H9 (cell line): ENCODE data around the gene CACFD1. TPM values are rescaled to one million over a fixed set of nuclear protein-coding genes. Genes with fewer than 3 reads are reported as not detected.

ENCODE experiments used
- DNase-seq: peaks from one replicate; pipeline ENCODE4 v3.0.0-alpha.2; 2017
- H2AFZ ChIP-seq: one replicate; pipeline ENCODE4 v1.6.1; 2013; ENCODE audit warnings: mild to moderate bottlenecking, low read length, control low read depth, moderate library complexity
- H2AK5ac ChIP-seq: 2 replicates; pipeline ENCODE4 v1.6.1; 2013; ENCODE audit warnings: low read length, control low read depth, mixed read lengths; ENCODE audit not compliant: insufficient read length
- H2BK120ac ChIP-seq: one replicate; pipeline ENCODE4 v1.6.1; 2013; ENCODE audit warnings: low read depth, mild to moderate bottlenecking, low read length, control low read depth, inconsistent platforms; ENCODE audit not compliant: poor library complexity, severe bottlenecking
- H2BK12ac ChIP-seq: 2 replicates; pipeline ENCODE4 v1.6.1; 2013; ENCODE audit warnings: low read length, control low read depth, mixed read lengths, low read depth; ENCODE audit not compliant: insufficient read length
- H2BK15ac ChIP-seq: 2 replicates; pipeline ENCODE4 v1.6.1; 2013; ENCODE audit warnings: low read depth, low read length, control low read depth
- H2BK20ac ChIP-seq: one replicate; pipeline ENCODE4 v1.6.1; 2013; ENCODE audit warnings: low read depth, mild to moderate bottlenecking, low read length, control low read depth, inconsistent platforms; ENCODE audit not compliant: poor library complexity, severe bottlenecking
- H2BK5ac ChIP-seq: 2 replicates; pipeline ENCODE4 v1.6.1; 2013; ENCODE audit warnings: low read length, control low read depth, mixed read lengths; ENCODE audit not compliant: insufficient read length
- H3K14ac ChIP-seq: 2 replicates; pipeline ENCODE4 v1.6.1; 2013; ENCODE audit warnings: low read length, control low read depth; ENCODE audit not compliant: insufficient read depth
- H3K18ac ChIP-seq: 2 replicates; pipeline ENCODE4 v1.6.1; 2013; ENCODE audit warnings: low read depth, mild to moderate bottlenecking, mixed read lengths, low read length, control low read depth; ENCODE audit not compliant: insufficient read length
- H3K23ac ChIP-seq: 2 replicates; pipeline ENCODE4 v1.6.1; 2013; ENCODE audit warnings: low read length, control low read depth, mixed read lengths, low read depth; ENCODE audit not compliant: insufficient read length
- H3K23me2 ChIP-seq: 2 replicates; pipeline ENCODE4 v1.6.1; 2013; ENCODE audit warnings: low read depth, mild to moderate bottlenecking, mixed read lengths, low read length, control low read depth; ENCODE audit not compliant: insufficient read length, poor library complexity, severe bottlenecking
- H3K27ac ChIP-seq: 2 replicates; pipeline ENCODE4 v1.5.1; 2013; ENCODE audit warnings: low read length, control low read depth, mixed read lengths, low read depth; ENCODE audit not compliant: insufficient read length
- H3K27me3 ChIP-seq: 2 replicates; pipeline ENCODE4 v1.6.1; 2013; ENCODE audit warnings: low read length, control low read depth, inconsistent platforms; ENCODE audit not compliant: insufficient read depth
- H3K4ac ChIP-seq: 2 replicates; pipeline ENCODE4 v1.6.1; 2013; ENCODE audit warnings: low read depth, mild to moderate bottlenecking, control low read depth, inconsistent platforms, low read length, moderate library complexity
- H3K4me1 ChIP-seq: 2 replicates; pipeline ENCODE4 v1.6.1; 2013; ENCODE audit warnings: low read length, control low read depth, inconsistent platforms; ENCODE audit not compliant: insufficient read depth
- H3K4me2 ChIP-seq: 2 replicates; pipeline ENCODE4 v1.6.1; 2013; ENCODE audit warnings: low read length, control low read depth, mixed read lengths; ENCODE audit not compliant: insufficient read length, insufficient read depth
- H3K56ac ChIP-seq: 2 replicates; pipeline ENCODE4 v1.6.1; 2013; ENCODE audit warnings: low read depth, mild to moderate bottlenecking, mixed read lengths, low read length, control low read depth; ENCODE audit not compliant: insufficient read length
- H3K79me1 ChIP-seq: 2 replicates; pipeline ENCODE4 v1.6.1; 2013; ENCODE audit warnings: low read depth, mild to moderate bottlenecking, moderate library complexity, low read length, control low read depth, inconsistent platforms; ENCODE audit not compliant: insufficient read depth, poor library complexity, severe bottlenecking
- H3K79me2 ChIP-seq: 2 replicates; pipeline ENCODE4 v1.6.1; 2013; ENCODE audit warnings: low read length, control low read depth, inconsistent platforms; ENCODE audit not compliant: insufficient read depth
- H3K9ac ChIP-seq: 2 replicates; pipeline ENCODE4 v1.6.1; 2013; ENCODE audit warnings: low read length, control low read depth, mixed read lengths; ENCODE audit not compliant: insufficient read length; ENCODE audit errors: extremely low read depth
- H3K9me3 ChIP-seq: one replicate; pipeline ENCODE4 v1.6.1; 2013; ENCODE audit warnings: low read depth, low read length, inconsistent platforms; ENCODE audit not compliant: control insufficient read depth
- H3T11ph ChIP-seq: one replicate; pipeline ENCODE4 v1.6.1; 2013; ENCODE audit warnings: mild to moderate bottlenecking, low read length, control low read depth, inconsistent platforms
- H4K20me1 ChIP-seq: one replicate; pipeline ENCODE4 v1.6.1; 2013; ENCODE audit not compliant: control insufficient read depth, insufficient read length, insufficient read depth
- H4K5ac ChIP-seq: 2 replicates; pipeline ENCODE4 v1.6.1; 2013; ENCODE audit warnings: low read depth, mild to moderate bottlenecking, mixed read lengths, low read length, control low read depth; ENCODE audit not compliant: insufficient read length
- H4K8ac ChIP-seq: replicated peaks from 2 replicates; pipeline ENCODE4 v1.6.1; 2013; ENCODE audit warnings: low read length, control low read depth, mixed read lengths, low read depth; ENCODE audit not compliant: insufficient read length
- H4K91ac ChIP-seq: 2 replicates; pipeline ENCODE4 v1.6.1; 2013; ENCODE audit warnings: low read depth, mild to moderate bottlenecking, moderate library complexity, mixed read lengths, low read length, control low read depth; ENCODE audit not compliant: insufficient read length
- H3K27ac Mint-ChIP-seq, 3 experiments: 2 replicates in 2 of 3; 3 replicates in 1 of 3; pipeline ENCODE4 v1.8.0; 2020 to 2021; ENCODE audit warnings: mixed read lengths in 3 of 3, mild to moderate bottlenecking in 1 of 3, moderate library complexity in 1 of 3
- H3K27me3 Mint-ChIP-seq: 2 replicates; pipeline ENCODE4 v1.8.0; 2021; ENCODE audit warnings: low read depth, mild to moderate bottlenecking, moderate library complexity, mixed read lengths
- H3K36me3 Mint-ChIP-seq, 3 experiments: 2 replicates in 2 of 3; 3 replicates in 1 of 3; pipeline ENCODE4 v1.8.0; 2020 to 2021; ENCODE audit warnings: low read depth in 3 of 3, mixed read lengths in 3 of 3; ENCODE audit not compliant: insufficient read depth in 1 of 3
- H3K4me1 Mint-ChIP-seq, 2 experiments: 2 replicates each; pipeline ENCODE4 v1.8.0; 2020; ENCODE audit warnings: mixed read lengths in 2 of 2
- H3K4me3 Mint-ChIP-seq, 2 experiments: 2 replicates in 1 of 2; 3 replicates in 1 of 2; pipeline ENCODE4 v1.8.0; 2020 to 2021; ENCODE audit warnings: mild to moderate bottlenecking in 2 of 2, mixed read lengths in 2 of 2, moderate library complexity in 1 of 2
- H3K9me3 Mint-ChIP-seq, 2 experiments: 2 replicates in 1 of 2; 3 replicates in 1 of 2; pipeline ENCODE4 v1.8.0; 2020; ENCODE audit warnings: mild to moderate bottlenecking in 2 of 2, mixed read lengths in 2 of 2, moderate library complexity in 1 of 2
- CTCF ChIP-seq: fragments of 200-600 bp; sonication (generic); conservative IDR thresholded peaks from 3 replicates; pipeline ENCODE4 v1.8.0; 2021; ENCODE audit warnings: antibody characterized with exemption, mild to moderate bottlenecking
- WGBS: extraction: QIAGEN DNeasy Blood & Tissue Kit; methylation state at CpG from one replicate; pipeline ENCODE4 v1.1.7; 2013; ENCODE audit warnings: missing lambda C conversion rate, low lambda C conversion rate, mixed read lengths; ENCODE audit not compliant: insufficient read length; ENCODE audit errors: extremely low coverage; 5-methylcytosine and 5-hydroxymethylcytosine counted together
- total RNA-seq: library from RNA; stranded (reverse); gene quantifications from 2 replicates; pipeline ENCODE4 v1.2.1, GENCODE V29; 2021

Gene CACFD1
- total RNA-seq, 1 experiment from 2014 or later = 20.0 TPM

- no peak overlapping the region for H2AK5ac ChIP-seq
- no peak overlapping the region for H4K91ac ChIP-seq
- H3K14ac ChIP-seq = no peak overlapping the region
- H2BK5ac ChIP-seq = no peak overlapping the region
- Mint-ChIP-seq H3K27me3 (no peaks in the 10 kb centered on the region), H3K4me3 (no peak overlapping the region), H3K4me1 (no peaks in the 10 kb centered on the region), H3K27ac (no peak overlapping the region), H3K36me3 (peaks cover 11 to 20% (median 12%) of the 10 kb centered on the region in 3 experiments; a peak in 6 of 7 replicates), H3K9me3 (no peaks in the 10 kb centered on the region)
- H3K79me1 ChIP-seq = no peaks in the 10 kb centered on the region
- no peak overlapping the region for H4K5ac ChIP-seq
- H2AFZ ChIP-seq = no peak overlapping the region
- no peak overlapping the region for H3K23ac ChIP-seq
- H3K9me3 ChIP-seq = no peaks in the 10 kb centered on the region
- H2BK15ac ChIP-seq = no peak overlapping the region
- no peaks in the 10 kb centered on the region for H4K20me1 ChIP-seq
- no peak overlapping the region for H4K8ac ChIP-seq
- TF ChIP-seq CTCF = no peak
- H3K27me3 ChIP-seq = no peaks in the 10 kb centered on the region
- no peak overlapping the region for H3K4ac ChIP-seq
- no peaks in the 10 kb centered on the region for H3K79me2 ChIP-seq
- no peak overlapping the region for H3K9ac ChIP-seq
- no peak overlapping the region for H3K27ac ChIP-seq
- no peak overlapping the region for H2BK12ac ChIP-seq
- no peaks in the 10 kb centered on the region for H3K23me2 ChIP-seq
- no CpG with 5 or more reads among the region's 11 CpGs for WGBS
- no peak overlapping the region for H3K4me2 ChIP-seq
- H3T11ph ChIP-seq = no peak overlapping the region
- H3K18ac ChIP-seq = no peak overlapping the region
- H2BK20ac ChIP-seq = no peak overlapping the region
- no peaks in the 10 kb centered on the region for H3K4me1 ChIP-seq
- DNase-seq = no peak
- H3K56ac ChIP-seq = no peak overlapping the region
- H2BK120ac ChIP-seq = no peak overlapping the region
Measured at GRCh38 chr9:133472277-133472645, 12.5 kb downstream of the CACFD1 start.
